HuH-7.5 (cell line): ENCODE data around the gene PRAMEF7.
"Not testable (repeated sequence)": the region's sequence is repeated elsewhere in the genome, so short reads cannot be mapped to it uniquely, and the experiment has no call there.

Experiments
- DNase-seq: peaks from one replicate; pipeline ENCODE4 v3.0.0; 2011; ENCODE audit warnings: low spot score

The PRAMEF7 gene

DNA sequence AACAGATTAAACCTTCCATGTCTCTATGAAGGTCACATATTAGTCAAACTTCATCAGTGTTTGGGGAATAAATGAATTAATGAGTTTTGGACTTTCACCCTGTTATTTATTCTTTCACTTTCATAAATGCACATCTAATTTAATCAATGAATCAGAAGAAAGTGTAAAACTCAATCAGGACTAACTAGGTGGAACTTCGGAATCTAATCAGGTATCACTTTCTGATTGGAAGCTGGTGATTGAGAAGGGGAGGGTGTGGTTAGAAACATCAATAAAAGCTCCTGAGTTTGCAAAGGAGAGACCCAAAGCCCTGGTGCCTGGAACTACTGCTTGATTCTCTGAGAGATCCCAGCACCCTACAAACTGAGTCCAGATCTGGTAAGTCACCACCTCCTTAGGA is at the start of gene PRAMEF7:
Gene PRAMEF7, plus strand, starts transcription at position 301 of the 400 bp plus-strand sequence. CDS start 1,083 bp downstream, outside the sequence.
- DNase-seq, result not testable (repeated sequence)

DNA sequence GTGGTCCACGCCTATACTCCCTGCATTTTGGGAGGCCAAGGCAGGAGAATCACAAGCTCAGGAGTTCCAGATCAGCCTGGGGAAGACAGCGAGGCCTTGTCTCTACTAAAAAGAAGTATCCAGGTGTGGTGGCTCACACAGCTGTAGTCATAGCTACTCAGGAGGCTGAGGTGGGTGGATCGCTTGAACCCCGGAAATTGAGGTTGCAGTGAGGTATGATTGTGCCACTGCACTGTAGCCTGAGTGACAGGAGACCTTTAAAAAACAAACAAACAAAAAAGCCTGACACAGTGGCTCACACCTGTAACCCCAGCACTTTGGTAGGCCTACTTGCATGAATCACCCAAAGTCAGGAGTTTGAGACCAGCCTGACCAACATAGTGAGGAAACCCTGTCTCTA is 38.0 kb upstream of the PRAMEF7 start:
- DNase-seq, result not testable (repeated sequence)

DNA sequence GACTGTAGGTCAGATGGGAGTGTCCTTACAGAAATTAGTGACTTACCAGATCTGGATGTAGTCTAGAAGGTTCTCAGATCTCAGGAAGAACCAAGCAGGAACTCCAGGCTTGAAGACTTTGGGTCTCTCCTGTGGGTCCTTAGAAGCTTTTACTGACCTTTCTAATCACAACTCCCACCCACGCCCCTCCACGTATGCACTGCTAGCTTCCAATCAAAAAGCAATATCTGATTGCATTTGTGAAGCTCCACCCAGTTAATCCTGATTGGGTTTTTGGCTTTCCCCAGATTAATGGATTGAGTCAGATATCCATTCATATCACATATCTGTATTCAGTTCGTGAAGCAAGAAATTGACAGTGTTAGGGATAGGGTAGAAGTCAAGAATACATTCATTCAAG is 30.3 kb upstream of the PRAMEF7 start, which contains the start of gene PRAMEF4:
Gene PRAMEF4, minus strand, starts transcription at position 101 of the 400 bp plus-strand sequence. CDS start 2,807 bp downstream, outside the sequence.
- not testable (repeated sequence) for DNase-seq

DNA sequence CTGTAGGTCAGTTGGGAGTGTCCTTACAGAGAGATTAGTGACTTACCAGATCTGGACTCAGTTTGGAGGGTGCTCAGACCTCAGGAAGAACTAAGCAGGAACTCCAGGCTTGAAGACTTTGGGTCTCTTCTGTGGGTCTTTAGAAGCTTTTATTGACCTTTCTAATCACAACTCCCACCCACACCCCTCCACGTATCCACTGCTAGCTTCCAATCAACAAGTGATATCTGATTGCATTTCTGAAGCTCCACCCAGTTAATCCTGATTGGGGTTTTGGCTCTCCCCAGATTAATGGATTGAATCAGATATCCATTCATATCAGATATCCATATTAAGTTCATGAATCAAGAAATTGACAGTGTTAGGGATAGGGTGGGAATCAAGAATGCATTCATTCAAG is 18.2 kb upstream of the PRAMEF7 start, which contains the start of gene PRAMEF10:
Gene PRAMEF10, minus strand, starts transcription at position 101 of the 400 bp plus-strand sequence. CDS start 2,423 bp downstream, outside the sequence.
- DNase-seq, result not testable (repeated sequence)

DNA sequence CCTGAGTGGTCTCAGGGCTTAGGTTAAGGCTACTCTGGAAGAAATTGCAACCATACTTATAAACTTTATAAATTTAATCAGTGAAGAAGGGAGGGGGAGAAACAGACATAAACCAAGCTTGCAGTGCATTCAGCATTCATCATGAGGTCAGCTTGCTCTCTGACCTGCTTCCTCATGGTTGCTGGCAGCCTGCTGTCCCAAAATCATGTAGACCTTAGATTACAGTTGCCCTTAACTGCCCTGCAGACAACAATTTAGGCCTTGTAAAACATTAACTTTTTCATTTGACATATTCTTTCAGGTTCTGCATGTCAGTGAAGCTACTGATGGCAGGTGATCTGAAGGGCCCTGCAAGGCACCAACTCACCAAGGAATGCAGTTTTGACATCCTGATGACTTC is 17.2 kb upstream of the PRAMEF7 start:
- DNase-seq, result not testable (repeated sequence)

DNA sequence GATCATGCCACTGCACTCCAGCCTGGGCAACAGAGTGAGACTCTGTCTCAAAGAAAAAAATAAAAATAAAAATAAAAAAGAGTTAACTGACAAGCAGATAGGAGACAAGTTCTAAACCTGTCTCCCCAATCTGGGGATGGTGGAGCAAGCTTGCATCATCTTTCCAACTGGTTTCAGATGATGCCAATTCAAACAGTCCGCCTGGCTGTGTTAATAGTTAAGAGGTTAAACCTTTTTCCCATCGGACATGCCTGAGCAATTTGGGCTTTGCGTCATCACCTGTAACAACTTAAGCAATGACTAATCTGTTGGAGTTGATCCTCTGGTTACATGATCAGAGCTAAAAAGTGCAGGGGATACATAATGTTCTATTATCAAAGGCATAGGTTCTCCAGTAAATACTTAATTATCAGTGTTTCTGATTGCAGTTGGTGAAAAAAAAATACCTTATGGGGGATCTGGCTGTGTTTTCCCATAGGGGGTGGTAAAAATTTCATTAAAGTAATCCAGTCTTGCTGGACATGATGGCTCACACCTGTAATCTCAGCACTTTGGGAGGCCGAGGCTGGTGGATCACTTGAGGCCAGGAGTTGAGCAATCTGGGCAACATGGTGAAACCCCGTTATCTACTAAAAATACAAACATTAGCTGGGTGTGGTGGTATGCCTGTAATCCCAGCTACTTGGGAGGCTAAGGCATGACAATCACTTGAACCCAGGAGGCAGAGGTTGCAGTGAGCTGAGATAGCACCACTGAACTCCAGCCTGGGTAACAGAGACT is 12.4 kb upstream of the PRAMEF7 start:
- DNase-seq, result not testable (repeated sequence)

DNA sequence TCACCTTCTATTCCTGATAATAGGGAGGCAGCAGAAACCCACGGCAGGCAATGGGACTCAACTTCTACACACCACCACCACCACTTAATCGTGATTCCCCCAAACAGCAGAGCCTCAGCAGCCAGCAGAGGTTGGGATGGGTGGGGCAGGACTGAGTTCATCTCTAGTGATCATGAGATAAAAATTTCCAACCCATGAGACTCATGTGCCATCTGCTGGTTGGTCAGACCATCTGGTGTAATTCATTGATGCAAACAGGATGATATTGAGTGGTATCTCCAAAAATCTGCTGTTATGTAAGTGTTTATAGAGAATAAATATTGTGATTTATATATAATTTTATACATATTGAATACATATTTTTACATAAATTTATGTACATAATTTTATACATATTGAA is 5.3 kb downstream of the PRAMEF7 start:
- not testable (repeated sequence) for DNase-seq

DNA sequence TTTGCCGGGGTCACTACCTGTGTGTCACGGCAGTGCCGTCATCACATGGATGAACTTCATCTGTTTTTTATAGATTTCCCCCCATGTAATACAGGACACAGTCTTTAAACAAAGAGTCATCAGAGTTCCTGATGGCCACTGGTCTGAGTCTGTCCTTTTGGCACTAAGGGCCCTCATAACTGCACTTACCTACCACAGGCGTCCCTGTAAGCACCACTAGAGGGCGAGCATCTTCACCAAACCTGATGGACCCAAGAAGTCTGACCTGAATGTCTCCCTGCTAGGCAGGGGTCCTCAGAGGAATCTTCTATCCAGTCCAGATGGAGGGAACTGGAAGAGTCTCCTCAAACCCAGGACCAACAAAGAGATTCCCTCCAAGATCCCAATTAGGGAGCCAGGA is 8.0 kb downstream of the PRAMEF7 start:
- not testable (repeated sequence) for DNase-seq

DNA sequence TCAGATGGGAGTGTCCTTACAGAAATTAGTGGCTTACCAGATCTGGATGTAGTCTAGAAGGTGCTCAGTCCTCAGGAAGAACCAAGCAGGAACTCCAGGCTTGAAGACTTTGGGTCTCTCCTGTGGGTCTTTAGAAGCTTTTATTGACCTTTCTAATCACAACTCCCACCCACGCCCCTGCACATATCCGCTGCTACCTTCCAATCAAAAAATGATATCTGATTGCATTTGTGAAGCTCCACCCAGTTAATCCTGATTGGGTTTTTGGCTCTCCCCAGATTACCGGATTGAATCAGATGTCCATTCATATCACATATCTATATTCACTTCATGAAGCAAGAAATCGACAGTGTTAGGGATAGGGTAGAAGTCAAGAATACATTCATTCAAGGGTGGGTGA is 31.1 kb downstream of the PRAMEF7 start, which contains the start of gene PRAMEF6:
Gene PRAMEF6, minus strand, starts transcription at position 101 of the 400 bp plus-strand sequence. CDS start 5,062 bp downstream, outside the sequence.
- DNase-seq, result not testable (repeated sequence)
